Measurements from ENCODE around the gene MADCAM1. TPM values are rescaled to one million over a fixed set of nuclear protein-coding genes. Genes with fewer than 3 reads are reported as not detected.

MADCAM1 gene
- total RNA-seq, 3 donors from 2014 or later (not counting 1 experiment from before 2014, with no cell fraction given), result 0.43 to 0.54 TPM; not detected in 1

DNA sequence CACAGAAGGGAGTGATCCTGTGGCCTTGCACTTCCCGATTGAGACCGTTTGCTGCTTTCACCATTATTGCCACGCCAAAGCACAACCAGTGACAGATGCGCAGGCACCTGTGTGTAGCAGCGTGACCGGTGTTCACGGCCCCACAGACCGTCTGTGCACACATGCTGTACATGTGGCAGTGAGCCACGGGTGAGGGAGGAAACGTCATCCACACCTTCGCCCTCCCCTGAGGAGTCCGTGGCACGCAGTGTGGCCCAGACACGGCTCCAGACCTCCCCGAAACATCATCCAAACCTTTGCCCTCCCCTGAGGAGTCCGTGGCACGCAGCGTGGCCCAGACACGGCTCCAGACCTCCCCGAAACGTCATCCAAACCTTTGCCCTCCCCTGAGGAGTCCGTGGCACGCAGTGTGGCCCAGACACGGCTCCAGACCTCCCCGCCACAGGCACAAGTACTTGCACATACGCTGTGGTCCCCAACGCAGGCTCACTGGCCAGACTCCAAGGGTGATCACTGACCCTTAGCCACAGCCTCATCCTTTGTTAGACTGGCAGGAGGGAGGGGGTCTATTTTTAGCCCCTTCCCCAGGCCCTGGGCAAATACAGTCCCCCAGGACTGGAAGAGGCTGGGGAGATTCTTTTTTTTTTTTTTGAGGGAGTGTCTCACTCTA, 27.6 kb upstream of the MADCAM1 start:
- Histone ChIP-seq H3K27me3 (ENCODE audit: control insufficient read depth, insufficient read depth, low read length) (no peaks in the 10 kb centered on the region), H3K9me3 (ENCODE audit: control insufficient read depth, insufficient read depth, low read length) (no peaks in the 10 kb centered on the region), H3K4me3 (ENCODE audit: low read length) (no peak overlapping the region), H3K4me1 (ENCODE audit: control insufficient read depth, insufficient read depth, low read length) (no peaks in the 10 kb centered on the region), H3K36me3 (ENCODE audit: control insufficient read depth, insufficient read depth, low read length) (no peaks in the 10 kb centered on the region), H3K27ac (ENCODE audit: low read length) (no peak overlapping the region)
- peak in 1 of 3 donors; percentile 3 for ATAC-seq
- Mint-ChIP-seq H3K4me1 (no peaks in the 10 kb centered on the region), H3K36me3 (no peaks in the 10 kb centered on the region), H3K27me3 (ENCODE audit: low read depth in 2 of 2) (no peaks in the 10 kb centered on the region), H3K4me3 (no peak overlapping the region), H3K9me3 (peaks cover 0 to 5% of the 10 kb centered on the region in 2 donors), H3K27ac (no peak overlapping the region)
- 84% methylated on average over 27 of the region's 27 CpGs for WGBS (ENCODE audit: insufficient coverage)
- TF ChIP-seq CTCF (IDR thresholded peaks at IDR 0.05), result no peak
- DNase-seq, result no peak
- intact Hi-C loops (cut with micrococcal nuclease), result no loop called here

DNA sequence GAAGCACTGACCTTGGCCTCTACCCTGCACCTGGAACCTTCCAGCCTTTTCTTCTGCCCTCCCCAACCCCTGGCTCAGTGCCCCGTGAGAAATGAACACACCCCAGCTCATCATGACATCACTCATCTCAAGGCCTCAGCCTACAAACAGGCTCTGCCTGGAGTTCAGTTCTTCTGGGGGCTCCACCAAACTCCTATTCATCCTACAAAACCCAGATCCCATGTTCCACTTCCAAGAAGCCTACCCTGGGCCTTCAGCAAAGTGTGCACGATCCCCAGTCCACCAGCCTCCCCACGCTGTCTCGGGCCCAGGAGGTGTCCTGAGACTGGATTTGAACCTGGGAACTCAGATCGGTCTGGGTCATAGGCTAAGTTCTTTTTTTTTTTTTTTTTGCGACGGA, 26.5 kb upstream of the MADCAM1 start:
- Histone ChIP-seq H3K27ac (ENCODE audit: low read length) (no peak overlapping the region), H3K27me3 (ENCODE audit: control insufficient read depth, insufficient read depth, low read length) (no peaks in the 10 kb centered on the region), H3K4me1 (ENCODE audit: control insufficient read depth, insufficient read depth, low read length) (no peaks in the 10 kb centered on the region), H3K4me3 (ENCODE audit: low read length) (no peak overlapping the region), H3K36me3 (ENCODE audit: control insufficient read depth, insufficient read depth, low read length) (no peaks in the 10 kb centered on the region), H3K9me3 (ENCODE audit: control insufficient read depth, insufficient read depth, low read length) (no peaks in the 10 kb centered on the region)
- no peak overlapping the region for H3K4me3 Mint-ChIP-seq
- H3K9me3 Mint-ChIP-seq, result peaks cover 0 to 3% of the 10 kb centered on the region in 2 donors
- no peak for DNase-seq
- TF ChIP-seq CTCF (IDR thresholded peaks at IDR 0.05), result no peak
- no peak overlapping the region for H3K27ac Mint-ChIP-seq
- no peaks in the 10 kb centered on the region for H3K4me1 Mint-ChIP-seq
- intact Hi-C loops (cut with micrococcal nuclease), result no loop called here
- 85% methylated on average over 6 of the region's 7 CpGs for WGBS (ENCODE audit: insufficient coverage)
- no peaks in the 10 kb centered on the region for H3K36me3 Mint-ChIP-seq
- H3K27me3 Mint-ChIP-seq (ENCODE audit: low read depth in 2 of 2), result peaks cover 0 to under 1% of the 10 kb centered on the region in 2 donors
- ATAC-seq, result no peak

- H3K27me3 Mint-ChIP-seq (ENCODE audit: low read depth in 2 of 2), result peaks cover 0 to 6% of the 10 kb centered on the region in 2 donors
- peak in 1 of 3 donors; percentile 27 for ATAC-seq
- Histone ChIP-seq H3K4me3 (ENCODE audit: low read length) (no peak overlapping the region), H3K4me1 (ENCODE audit: control insufficient read depth, insufficient read depth, low read length) (no peaks in the 10 kb centered on the region), H3K36me3 (ENCODE audit: control insufficient read depth, insufficient read depth, low read length) (no peaks in the 10 kb centered on the region), H3K27ac (ENCODE audit: low read length) (no peak overlapping the region), H3K9me3 (ENCODE audit: control insufficient read depth, insufficient read depth, low read length) (no peaks in the 10 kb centered on the region), H3K27me3 (ENCODE audit: control insufficient read depth, insufficient read depth, low read length) (no peaks in the 10 kb centered on the region)
- WGBS (ENCODE audit: insufficient coverage), result 85% methylated on average over 20 of the region's 20 CpGs
- H3K9me3 Mint-ChIP-seq, result no peaks in the 10 kb centered on the region
- TF ChIP-seq CTCF (IDR thresholded peaks at IDR 0.05), result no peak
- H3K4me3 Mint-ChIP-seq, result no peak overlapping the region
- no peaks in the 10 kb centered on the region for H3K36me3 Mint-ChIP-seq
- H3K4me1 Mint-ChIP-seq, result no peaks in the 10 kb centered on the region
- intact Hi-C loops (cut with micrococcal nuclease), result no loop called here
- H3K27ac Mint-ChIP-seq, result no peak overlapping the region
- no peak for DNase-seq
Measured at GRCh38 chr19:470701-471100, 25.6 kb upstream of the MADCAM1 start.

All from natural killer cell (primary cell).